A673 (cell line): Measurements from ENCODE around the gene ITIH1. TPM values are rescaled to one million over a fixed set of nuclear protein-coding genes. Genes with fewer than 3 reads are reported as not detected.

ENCODE experiments used
- BruUV-seq: library from RNA; stranded (reverse); fragments of 400-500 nt; replicated peaks from 2 replicates; lab custom pipeline; 2021; lab: Mats Ljungman, UMichigan
- CTCF ChIA-PET: fragments of 300-600 bp; sonication (Branson Sonifier 250); formaldehyde crosslinking; loops from one replicate; lab custom pipeline; 2022; ENCODE audit warnings: antibody characterized with exemption; lab: Charles Lee
- POLR2A ChIA-PET: fragments of 300-600 bp; sonication (Branson Sonifier 250); formaldehyde crosslinking; loops from one replicate; lab custom pipeline; 2022; ENCODE audit warnings: antibody characterized with exemption; ENCODE audit not compliant: low non-redundant PET; lab: Charles Lee
- DNase-seq: peaks from one replicate; pipeline ENCODE4 v3.0.0-alpha.2; 2015; ENCODE audit warnings: low spot score
- H3K27ac ChIP-seq: fragments of 200-600 bp; sonication (generic); 2 replicates; pipeline ENCODE4 v1.5.1; 2016; ENCODE audit warnings: mixed run types, low read depth, mild to moderate bottlenecking, mixed read lengths, antibody characterized with exemption, low read length; ENCODE audit not compliant: poor library complexity, severe bottlenecking
- H3K27me3 ChIP-seq: fragments of 200-600 bp; sonication (generic); replicated peaks from 2 replicates; pipeline ENCODE4 v1.6.1; 2017; ENCODE audit warnings: mixed run types, low read depth, mild to moderate bottlenecking, mixed read lengths, antibody characterized with exemption, low read length; ENCODE audit not compliant: insufficient read depth, poor library complexity
- H3K36me3 ChIP-seq: fragments of 200-600 bp; sonication (generic); 2 replicates; pipeline ENCODE4 v1.6.1; 2016; ENCODE audit warnings: mixed run types, mild to moderate bottlenecking, mixed read lengths, antibody characterized with exemption, low read length; ENCODE audit not compliant: insufficient read depth, poor library complexity, severe bottlenecking
- H3K4me1 ChIP-seq: fragments of 200-600 bp; sonication (generic); 2 replicates; pipeline ENCODE4 v1.6.1; 2017; ENCODE audit warnings: mixed run types, mild to moderate bottlenecking, mixed read lengths, antibody characterized with exemption, low read length; ENCODE audit not compliant: insufficient read depth, poor library complexity, severe bottlenecking
- H3K4me3 ChIP-seq: fragments of 200-600 bp; sonication (generic); 2 replicates; pipeline ENCODE4 v1.5.1; 2016; ENCODE audit warnings: low read depth, mixed run types, mild to moderate bottlenecking, mixed read lengths, low read length; ENCODE audit not compliant: poor library complexity, severe bottlenecking
- H3K9me3 ChIP-seq: fragments of 200-600 bp; sonication (generic); 2 replicates; pipeline ENCODE4 v1.6.1; 2016; ENCODE audit warnings: mixed run types, low read depth, mild to moderate bottlenecking, mixed read lengths, antibody characterized with exemption, low read length; ENCODE audit not compliant: poor library complexity, severe bottlenecking
- EZH2 ChIP-seq: fragments of 200-600 bp; sonication (generic); IDR thresholded peaks from 2 replicates; pipeline ENCODE4 v1.6.1; 2017; ENCODE audit warnings: borderline replicate concordance, low read depth, mild to moderate bottlenecking, mixed read lengths, antibody characterized with exemption, low read length; ENCODE audit not compliant: poor library complexity, severe bottlenecking
- intact Hi-C: fragments of 100-400 bp; cut with micrococcal nuclease; formaldehyde crosslinking; loops from one replicate; pipeline ENCODE4 v1.10.0; 2022; ENCODE audit not compliant: unreplicated experiment
- total RNA-seq: library from RNA; stranded (reverse); gene quantifications from 2 replicates; pipeline ENCODE4 v1.2.3, GENCODE V29; 2021
- TF ChIP-seq, protein P1 (sequence below): fragments of 300-800, 200-600 bp; sonication (generic); conservative IDR thresholded peaks from 2 replicates; pipeline ENCODE4 v1.5.1; 2017; ENCODE audit warnings: low read depth, mild to moderate bottlenecking, antibody characterized with exemption, low read length, moderate library complexity, mixed read lengths

The ITIH1 gene
- total RNA-seq, 1 experiment from 2014 or later = not detected

DNA sequence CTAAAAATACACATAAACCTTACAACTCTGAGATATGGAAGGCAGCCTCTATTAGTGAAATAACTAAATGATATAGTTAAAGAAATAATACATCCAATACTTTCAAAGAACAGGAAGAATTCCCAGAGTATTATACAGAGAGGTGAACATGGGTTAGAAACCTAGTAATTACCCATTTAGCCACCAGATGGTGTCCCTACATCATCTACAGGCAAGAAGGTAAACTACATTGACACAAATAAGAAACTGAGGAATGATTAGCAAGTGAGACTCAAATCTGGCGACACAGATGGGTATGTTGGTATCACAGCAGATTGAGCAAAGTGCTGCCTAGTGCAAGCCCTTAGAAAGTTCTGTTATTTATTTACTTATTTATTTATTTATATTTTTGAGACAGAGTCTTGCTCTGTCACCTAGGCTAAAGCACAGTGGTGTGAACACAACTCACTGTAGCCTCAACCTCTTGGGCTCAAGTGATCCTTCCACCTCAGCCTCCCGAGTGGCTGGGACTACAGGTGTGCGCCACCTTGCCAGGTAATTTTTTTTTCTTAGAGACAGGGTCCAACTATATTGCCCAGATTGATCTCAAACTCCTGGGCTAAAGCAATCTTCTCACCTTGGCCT, 34.9 kb upstream of the ITIH1 start:
- CTCF ChIA-PET = no interaction called here
- peak; percentile 0 for DNase-seq
- H3K4me3 ChIP-seq = no peak overlapping the region
- H3K36me3 ChIP-seq = peaks cover 13% of the 10 kb centered on the region
- POLR2A ChIA-PET = no interaction called here
- intact Hi-C loops = no loop called here
- H3K27ac ChIP-seq = no peak overlapping the region
- no TSS peak for BruUV-seq
- H3K27me3 ChIP-seq = no peaks in the 10 kb centered on the region
- no peak for TF ChIP-seq EZH2
- TF ChIP-seq, protein P1, sequence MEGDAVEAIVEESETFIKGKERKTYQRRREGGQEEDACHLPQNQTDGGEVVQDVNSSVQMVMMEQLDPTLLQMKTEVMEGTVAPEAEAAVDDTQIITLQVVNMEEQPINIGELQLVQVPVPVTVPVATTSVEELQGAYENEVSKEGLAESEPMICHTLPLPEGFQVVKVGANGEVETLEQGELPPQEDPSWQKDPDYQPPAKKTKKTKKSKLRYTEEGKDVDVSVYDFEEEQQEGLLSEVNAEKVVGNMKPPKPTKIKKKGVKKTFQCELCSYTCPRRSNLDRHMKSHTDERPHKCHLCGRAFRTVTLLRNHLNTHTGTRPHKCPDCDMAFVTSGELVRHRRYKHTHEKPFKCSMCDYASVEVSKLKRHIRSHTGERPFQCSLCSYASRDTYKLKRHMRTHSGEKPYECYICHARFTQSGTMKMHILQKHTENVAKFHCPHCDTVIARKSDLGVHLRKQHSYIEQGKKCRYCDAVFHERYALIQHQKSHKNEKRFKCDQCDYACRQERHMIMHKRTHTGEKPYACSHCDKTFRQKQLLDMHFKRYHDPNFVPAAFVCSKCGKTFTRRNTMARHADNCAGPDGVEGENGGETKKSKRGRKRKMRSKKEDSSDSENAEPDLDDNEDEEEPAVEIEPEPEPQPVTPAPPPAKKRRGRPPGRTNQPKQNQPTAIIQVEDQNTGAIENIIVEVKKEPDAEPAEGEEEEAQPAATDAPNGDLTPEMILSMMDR = peak; percentile 42; the same call in 1 of the 2 replicates
- H3K4me1 ChIP-seq = no peaks in the 10 kb centered on the region
- no peaks in the 10 kb centered on the region for H3K9me3 ChIP-seq

DNA sequence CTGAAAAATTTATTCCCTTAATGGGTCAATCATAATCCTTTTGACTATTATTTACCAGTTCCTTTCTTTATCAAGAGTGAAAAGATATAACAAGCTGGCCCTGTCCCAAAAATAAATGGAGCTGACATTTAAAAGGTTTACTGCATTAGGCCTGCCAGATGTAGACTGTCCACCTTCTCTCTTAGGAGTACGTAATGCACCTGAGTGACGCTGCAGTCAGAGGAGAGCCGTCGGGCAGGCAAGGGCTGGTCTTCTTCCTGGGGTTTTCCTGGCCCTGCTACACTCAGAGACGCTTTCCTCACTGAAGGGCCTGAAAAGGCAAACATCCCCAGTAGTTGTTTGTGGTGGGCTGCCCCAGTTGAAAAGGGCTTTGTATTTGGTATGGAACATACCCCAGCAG, 34.2 kb upstream of the ITIH1 start:
- no TSS peak for BruUV-seq
- ChIA-PET CTCF (no interaction called here), POLR2A (no interaction called here)
- no peak for TF ChIP-seq EZH2
- TF ChIP-seq, protein P1 = no peak
- intact Hi-C loops = no loop called here
- Histone ChIP-seq H3K36me3 (peaks cover 13% of the 10 kb centered on the region), H3K27me3 (no peaks in the 10 kb centered on the region), H3K9me3 (no peaks in the 10 kb centered on the region), H3K4me3 (no peak overlapping the region), H3K4me1 (no peaks in the 10 kb centered on the region), H3K27ac (no peak overlapping the region)
- no peak for DNase-seq

DNA sequence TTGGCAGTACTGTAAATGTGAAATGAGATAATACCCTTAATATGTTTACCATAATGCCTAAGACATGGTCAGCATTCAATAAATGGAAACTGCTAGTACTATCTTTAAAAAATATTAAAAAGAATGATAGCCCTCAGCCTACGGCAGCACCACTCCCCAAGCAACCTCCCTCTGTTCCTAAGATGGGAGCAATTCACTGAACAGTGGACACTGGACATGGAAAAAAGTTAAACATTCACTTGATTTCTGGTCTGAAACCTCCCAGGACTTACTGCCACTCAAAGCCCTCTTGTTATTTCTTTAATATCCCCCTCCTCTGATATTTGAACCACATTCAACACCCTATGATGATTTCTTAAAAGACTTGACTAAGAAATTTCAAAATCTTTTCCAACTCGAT, 33.7 kb upstream of the ITIH1 start:
- ChIA-PET CTCF (no interaction called here), POLR2A (no interaction called here)
- H3K4me3 ChIP-seq = no peak overlapping the region
- BruUV-seq = no TSS peak
- H3K9me3 ChIP-seq = no peaks in the 10 kb centered on the region
- H3K27me3 ChIP-seq = no peaks in the 10 kb centered on the region
- intact Hi-C loops = no loop called here
- H3K27ac ChIP-seq = no peak overlapping the region
- no peak for TF ChIP-seq EZH2
- TF ChIP-seq, protein P1 = no peak
- no peak for DNase-seq
- no peaks in the 10 kb centered on the region for H3K4me1 ChIP-seq
- H3K36me3 ChIP-seq = peaks cover 16% of the 10 kb centered on the region
